Measurements from ENCODE around the gene ADIRF. TPM values are rescaled to one million over a fixed set of nuclear protein-coding genes. Genes with fewer than 3 reads are reported as not detected.
"Not testable (repeated sequence)": the region's sequence is repeated elsewhere in the genome, so short reads cannot be mapped to it uniquely, and the experiment has no call there.

Gene ADIRF
- total RNA-seq, 4 donors from 2014 or later = 79.1 to 131 (median 104) TPM

GRCh38 chr10:86992456-86992855 lies 24.2 kb downstream of the ADIRF start:
- Histone ChIP-seq H3K9me3 (no peaks in the 10 kb centered on the region), H3K27me3 (no peaks in the 10 kb centered on the region), H3K27ac (no peak overlapping the region), H3K36me3 (no peaks in the 10 kb centered on the region), H3K4me3 (no peak overlapping the region), H3K4me1 (peaks cover 8% of the 10 kb centered on the region)
- no peak for DNase-seq (ENCODE audit: low spot score in 2 of 2)
- TF ChIP-seq POLR2AphosphoS5 (IDR thresholded peaks at IDR 0.05) (no peak), POLR2A (IDR thresholded peaks at IDR 0.05) (no peak), CTCF (IDR thresholded peaks at IDR 0.05) (no peak), EP300 (IDR thresholded peaks at IDR 0.05) (no peak)

GRCh38 chr10:86992929-86993328 lies 24.6 kb downstream of the ADIRF start:
- WGBS = 67% methylated on average over 2 of the region's 2 CpGs
- Histone ChIP-seq H3K27me3 (no peaks in the 10 kb centered on the region), H3K27ac (no peak overlapping the region), H3K9me3 (no peaks in the 10 kb centered on the region), H3K4me1 (peaks cover 8% of the 10 kb centered on the region), H3K36me3 (no peaks in the 10 kb centered on the region), H3K4me3 (no peak overlapping the region)
- TF ChIP-seq EP300 (IDR thresholded peaks at IDR 0.05) (no peak), POLR2A (IDR thresholded peaks at IDR 0.05) (no peak), CTCF (IDR thresholded peaks at IDR 0.05) (no peak), POLR2AphosphoS5 (IDR thresholded peaks at IDR 0.05) (no peak)
- DNase-seq (ENCODE audit: low spot score in 2 of 2) = no peak

GRCh38 chr10:86999802-87000403 lies 31.6 kb downstream of the ADIRF start:
- DNase-seq (ENCODE audit: low spot score in 2 of 2); H3K27me3 ChIP-seq; H3K4me3 ChIP-seq; H3K9me3 ChIP-seq; H3K4me1 ChIP-seq; H3K27ac ChIP-seq; H3K36me3 ChIP-seq: not testable (repeated sequence)
- 67% methylated on average over 6 of the region's 6 CpGs for WGBS

- Histone ChIP-seq H3K27me3 (no peaks in the 10 kb centered on the region), H3K36me3 (peaks cover 2% of the 10 kb centered on the region), H3K9me3 (no peaks in the 10 kb centered on the region), H3K27ac (no peak overlapping the region), H3K4me3 (no peak overlapping the region), H3K4me1 (no peaks in the 10 kb centered on the region)
- WGBS = 82% methylated on average over 3 of the region's 3 CpGs
- no peak for DNase-seq (ENCODE audit: low spot score in 2 of 2)
- TF ChIP-seq EP300 (IDR thresholded peaks at IDR 0.05) (no peak), CTCF (IDR thresholded peaks at IDR 0.05) (no peak), POLR2A (IDR thresholded peaks at IDR 0.05) (no peak), POLR2AphosphoS5 (IDR thresholded peaks at IDR 0.05) (no peak)
These were observed 32.2 kb downstream of the ADIRF start for GRCh38 chr10:87000491-87000890.

- not testable (repeated sequence) for DNase-seq (ENCODE audit: low spot score in 2 of 2); H3K27ac ChIP-seq; H3K9me3 ChIP-seq; H3K4me1 ChIP-seq; H3K27me3 ChIP-seq; H3K36me3 ChIP-seq; H3K4me3 ChIP-seq
- WGBS = 57% methylated on average over 1 of the region's 1 CpG
These were observed 38.8 kb downstream of the ADIRF start for GRCh38 chr10:87007124-87007523.

GRCh38 chr10:87007674-87008073 lies 39.4 kb downstream of the ADIRF start:
- not testable (repeated sequence) for H3K4me3 ChIP-seq; H3K27ac ChIP-seq; H3K9me3 ChIP-seq; DNase-seq (ENCODE audit: low spot score in 2 of 2); H3K4me1 ChIP-seq; H3K36me3 ChIP-seq; H3K27me3 ChIP-seq
- WGBS = 86% methylated on average over 6 of the region's 6 CpGs

- H3K27ac ChIP-seq; H3K9me3 ChIP-seq; H3K4me1 ChIP-seq; H3K36me3 ChIP-seq; H3K4me3 ChIP-seq; DNase-seq (ENCODE audit: low spot score in 2 of 2); H3K27me3 ChIP-seq: not testable (repeated sequence)
- 60% methylated on average over 6 of the region's 7 CpGs for WGBS
These were observed 40.0 kb downstream of the ADIRF start for GRCh38 chr10:87008303-87008702.

- not testable (repeated sequence) for H3K27ac ChIP-seq; DNase-seq (ENCODE audit: low spot score in 2 of 2); H3K4me3 ChIP-seq; H3K36me3 ChIP-seq; H3K27me3 ChIP-seq; H3K9me3 ChIP-seq; H3K4me1 ChIP-seq
- 100% methylated on average over 8 of the region's 18 CpGs for WGBS
These were observed 40.9 kb downstream of the ADIRF start for GRCh38 chr10:87009134-87009696.

- WGBS = 67% methylated on average over 3 of the region's 3 CpGs
- H3K27ac ChIP-seq; H3K4me3 ChIP-seq; H3K4me1 ChIP-seq; DNase-seq (ENCODE audit: low spot score in 2 of 2); H3K9me3 ChIP-seq; H3K27me3 ChIP-seq; H3K36me3 ChIP-seq: not testable (repeated sequence)
These were observed 45.2 kb downstream of the ADIRF start for GRCh38 chr10:87013528-87013927.

GRCh38 chr10:87014986-87015716 lies 46.9 kb downstream of the ADIRF start:
- H3K27me3 ChIP-seq; H3K27ac ChIP-seq; H3K36me3 ChIP-seq; H3K9me3 ChIP-seq; DNase-seq (ENCODE audit: low spot score in 2 of 2); H3K4me3 ChIP-seq; H3K4me1 ChIP-seq: not testable (repeated sequence)
- WGBS = 81% methylated on average over 10 of the region's 10 CpGs
